GM18505 (cell line): ENCODE results near the gene SUCNR1.
"Not testable (repeated sequence)": the region's sequence is repeated elsewhere in the genome, so short reads cannot be mapped to it uniquely, and the experiment has no call there.

Source experiments
- ATAC-seq: cut with Tn5 transposase; IDR thresholded peaks from one replicate; pipeline ENCODE4 v1.9.1; 2021; ENCODE audit not compliant: unreplicated experiment
- POLR2A ChIP-seq: IDR thresholded peaks from 4 replicates; pipeline ENCODE4 v1.6.1; 2011; ENCODE audit warnings: borderline replicate concordance; ENCODE audit not compliant: insufficient read depth, insufficient read length; ENCODE audit errors: extremely low read depth

The SUCNR1 gene

DNA sequence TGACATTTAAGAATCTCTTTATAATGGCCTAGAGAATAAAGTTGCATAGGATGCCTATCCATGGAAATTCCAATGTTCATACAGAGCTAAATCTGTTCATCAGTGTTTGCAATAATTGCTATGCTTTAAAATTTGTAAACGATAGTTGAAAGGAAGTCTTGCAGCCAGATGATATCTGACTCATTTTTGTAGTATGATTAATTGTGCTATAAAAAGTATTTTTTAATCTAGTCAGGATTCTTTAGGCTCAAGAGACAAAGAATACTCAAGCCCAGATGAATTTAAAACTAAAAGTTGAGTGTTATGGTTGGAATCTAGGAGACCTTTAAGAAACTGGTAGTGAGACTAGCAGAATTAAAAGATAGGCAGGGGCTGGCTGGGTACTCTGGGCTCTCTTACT lies 50.5 kb downstream of the SUCNR1 start:
- no peak for TF ChIP-seq POLR2A
- ATAC-seq, result no peak

DNA sequence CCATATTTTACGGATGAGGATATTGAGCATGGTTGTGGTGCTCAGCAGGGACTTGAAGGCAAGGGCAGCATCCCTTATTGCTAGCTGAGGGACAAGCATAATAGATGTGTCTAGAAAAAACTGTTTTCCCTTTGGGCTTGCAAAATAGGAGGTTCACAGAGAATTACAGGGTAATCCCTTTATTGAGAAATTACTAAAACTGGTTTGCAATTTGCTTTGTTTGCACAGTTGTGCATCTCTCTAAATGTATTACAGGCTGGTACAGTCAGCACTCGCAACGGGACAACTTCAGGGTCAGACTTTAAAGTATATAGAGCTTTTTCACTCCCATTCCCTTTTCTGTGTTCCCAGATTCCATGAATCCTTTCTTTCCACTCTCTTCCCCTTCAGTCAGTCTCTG lies 51.3 kb downstream of the SUCNR1 start:
- TF ChIP-seq POLR2A, result no peak
- no peak for ATAC-seq

DNA sequence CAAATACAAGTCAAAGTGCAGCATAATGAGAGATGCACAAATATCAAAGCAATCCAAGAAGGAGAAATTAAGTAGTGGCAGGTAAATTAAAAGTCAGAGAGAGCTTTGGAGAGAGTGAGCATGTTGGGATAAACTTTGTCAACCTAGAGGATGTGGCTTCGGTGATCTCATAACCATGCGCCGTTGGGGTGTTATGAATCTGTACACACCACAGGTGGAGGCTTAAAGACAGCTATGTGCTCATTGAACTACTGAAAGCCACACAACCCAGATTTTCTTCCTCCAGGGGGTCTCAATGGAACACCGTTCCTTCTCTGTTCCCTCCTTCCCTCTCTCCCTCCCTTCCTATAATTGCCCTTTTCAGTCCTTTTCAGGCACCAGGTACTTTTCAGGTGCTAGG lies 52.0 kb downstream of the SUCNR1 start:
- no peak for TF ChIP-seq POLR2A
- ATAC-seq, result no peak

DNA sequence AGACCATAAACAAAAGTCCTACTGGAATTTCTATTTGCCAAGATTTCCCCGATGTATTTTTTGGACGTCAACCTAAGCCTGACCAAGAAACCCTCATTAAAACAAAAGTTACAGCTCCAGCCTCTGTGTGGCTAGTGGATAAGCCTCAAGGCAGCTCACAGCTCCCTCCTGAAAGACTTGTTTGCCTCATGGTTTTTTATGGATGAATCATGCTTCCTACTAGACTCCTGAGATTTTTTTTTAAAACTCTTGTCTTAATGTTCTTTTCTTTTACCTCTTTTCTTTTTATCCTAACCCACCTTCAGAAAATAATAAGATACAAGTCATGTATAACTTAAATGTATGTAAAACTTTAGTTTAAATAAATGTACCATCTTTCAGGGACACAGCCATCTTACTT lies 52.4 kb downstream of the SUCNR1 start:
- no peak for ATAC-seq
- no peak for TF ChIP-seq POLR2A

DNA sequence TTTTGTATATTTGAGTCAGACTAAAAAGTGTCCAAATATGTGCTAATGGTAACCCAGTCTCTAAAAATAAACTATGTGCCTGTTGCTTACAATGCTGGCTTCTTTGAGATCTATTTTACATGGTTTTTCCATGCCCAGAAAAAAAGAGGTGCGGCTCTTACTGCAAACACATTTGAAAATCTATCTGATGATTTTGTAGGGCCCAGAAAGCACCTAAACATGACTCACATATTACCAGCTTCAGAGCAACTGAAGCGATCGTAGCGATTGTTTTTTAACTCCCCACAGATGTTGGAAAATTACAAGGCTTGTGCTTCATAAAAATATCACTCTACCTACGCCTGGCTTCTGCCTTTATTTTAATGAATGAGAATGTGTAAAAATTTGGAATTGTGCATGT lies 53.5 kb downstream of the SUCNR1 start:
- no peak for TF ChIP-seq POLR2A
- ATAC-seq, result no peak

DNA sequence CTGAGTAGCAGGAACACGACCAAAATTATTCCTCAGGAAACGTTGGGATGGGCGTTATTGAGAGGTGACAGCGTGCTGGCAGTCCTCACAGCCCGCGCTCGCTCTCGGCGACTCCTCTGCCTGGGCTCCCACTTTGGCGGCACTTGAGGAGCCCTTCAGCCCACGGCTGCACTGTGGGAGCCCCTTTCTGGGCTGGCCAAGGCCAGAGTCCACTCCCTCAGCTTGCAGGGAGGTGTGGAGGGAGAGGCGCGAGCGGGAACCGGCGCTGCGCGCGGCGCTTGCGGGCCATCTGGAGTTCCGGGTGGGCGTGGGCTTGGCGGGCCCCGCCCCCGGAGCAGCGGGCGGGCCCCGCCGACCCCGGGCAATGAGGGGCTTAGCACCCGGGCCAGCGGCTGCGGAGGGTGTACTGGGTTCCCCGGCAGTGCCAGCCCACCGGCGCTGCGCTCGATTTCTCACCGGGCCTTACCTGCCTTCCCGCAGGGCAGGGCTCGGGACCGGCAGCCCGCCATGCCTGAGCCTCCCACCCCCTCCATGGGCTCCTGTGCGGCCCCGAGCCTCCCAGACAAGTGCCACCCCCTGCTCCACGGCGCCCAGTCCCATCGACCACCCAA lies 54.6 kb downstream of the SUCNR1 start:
- not testable (repeated sequence) for ATAC-seq

DNA sequence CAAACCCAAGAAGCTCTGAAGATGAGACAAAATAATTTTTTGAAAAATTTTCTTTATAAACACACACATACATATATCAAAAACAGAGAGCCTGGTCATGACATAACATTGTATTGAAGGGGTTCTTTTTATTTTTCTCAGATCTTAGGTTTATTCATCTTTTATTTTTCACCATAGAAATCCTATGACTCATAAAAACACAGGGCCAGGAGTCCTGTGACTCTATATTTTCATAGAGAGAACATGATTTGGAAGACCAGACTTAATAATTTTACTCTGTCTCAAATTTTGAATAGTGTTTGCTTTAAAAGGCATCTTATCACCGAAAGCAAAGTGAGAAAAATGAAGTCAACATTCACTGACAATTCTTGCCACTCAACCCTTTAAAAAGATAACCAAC lies 57.7 kb downstream of the SUCNR1 start:
- no peak for TF ChIP-seq POLR2A
- ATAC-seq, result no peak

DNA sequence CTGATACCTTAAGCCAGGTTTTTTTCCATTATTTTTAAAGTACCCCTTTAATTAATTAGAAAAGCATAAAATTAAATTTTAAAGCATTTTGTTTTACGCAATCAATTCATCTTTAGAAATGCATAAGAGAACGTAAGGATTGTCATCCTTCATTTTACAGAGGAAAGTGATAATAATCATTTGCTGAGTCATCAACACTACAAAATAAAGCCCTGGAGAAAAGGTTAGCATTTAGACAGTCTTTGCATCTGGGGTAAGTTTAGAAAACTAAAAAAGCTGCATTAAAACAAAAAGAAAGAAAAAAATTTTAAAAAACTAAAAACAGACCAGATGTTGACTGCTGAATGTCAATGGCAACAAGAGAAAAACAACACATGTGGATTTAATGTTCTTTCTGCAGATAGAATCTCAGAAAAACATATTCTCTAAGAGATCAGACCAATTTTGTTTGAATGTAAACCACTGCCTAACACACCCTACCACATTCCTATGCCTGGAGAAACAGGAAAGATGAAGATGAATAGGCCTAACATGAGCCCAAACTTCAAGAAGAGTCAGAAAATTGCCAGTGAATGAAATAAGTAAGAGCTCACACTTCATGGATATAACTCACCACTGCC lies 59.9 kb downstream of the SUCNR1 start:
- no peak for TF ChIP-seq POLR2A
- ATAC-seq, result no peak
